ENCODE results near the gene DGKD. TPM values are rescaled to one million over a fixed set of nuclear protein-coding genes. Genes with fewer than 3 reads are reported as not detected.

DGKD gene
- total and polyA plus RNA-seq, 7 experiments from 2014 or later = 25.8 to 252 (median 206) TPM

DNA sequence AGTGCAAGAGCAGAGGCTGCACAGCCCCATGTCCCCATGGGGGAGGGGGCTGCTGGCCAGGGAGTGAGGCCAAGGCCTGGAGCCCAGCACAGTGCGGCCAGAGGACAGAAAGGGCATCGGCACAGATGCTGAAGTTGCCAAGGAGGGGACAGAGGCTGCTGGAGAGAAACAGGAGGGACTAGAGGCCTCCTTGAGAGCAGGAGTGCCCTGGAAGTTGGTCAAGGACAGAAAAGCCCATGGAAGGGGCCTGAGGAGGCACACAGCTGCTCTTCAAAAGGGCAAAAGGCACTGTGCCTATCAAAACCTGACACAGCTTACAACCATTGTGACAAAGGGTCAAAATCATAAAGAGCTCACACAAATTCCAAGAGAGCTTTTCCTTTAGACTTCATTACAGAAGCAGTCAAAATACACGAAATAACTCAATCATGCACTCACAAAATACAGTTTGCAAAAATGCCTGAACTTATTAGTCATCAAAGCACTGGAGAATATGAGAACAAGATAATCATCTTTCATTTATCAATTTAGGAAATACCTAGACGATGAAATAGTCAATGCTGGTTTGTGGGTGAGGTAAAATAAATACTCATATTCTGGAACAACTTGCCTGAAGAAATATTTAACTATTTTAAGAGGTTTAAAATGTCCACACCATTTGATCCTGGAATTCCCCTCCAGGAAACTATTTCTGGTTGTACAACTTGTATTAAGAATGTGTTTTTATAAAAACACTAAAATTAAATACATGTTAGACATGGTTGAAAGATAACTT, 132.7 kb downstream of the DGKD start:
- ChIA-PET CTCF (interaction anchor here (0.5 kb wide), 1 partner anchor 198 kb away, joined by 3 read pairs; no protein-coding TSS in a partner anchor), POLR2A (no interaction called here)
- Histone ChIP-seq H3K9me3 (ENCODE audit: control insufficient read depth in 2 of 3, low read length in 3 of 3) (no peaks in the 10 kb centered on the region), H3K36me3 (ENCODE audit: control insufficient read depth in 2 of 3, insufficient read depth in 3 of 3, low read length in 3 of 3) (peaks cover 4 to 64% (median 14%) of the 10 kb centered on the region in 3 experiments), H3K27me3 (ENCODE audit: control insufficient read depth in 2 of 2, insufficient read depth in 2 of 2, low read length in 2 of 2) (no peaks in the 10 kb centered on the region), H3K4me1 (ENCODE audit: control insufficient read depth in 2 of 2, insufficient read depth in 2 of 2, low read length in 2 of 2) (no peaks in the 10 kb centered on the region), H3K27ac (ENCODE audit: low read depth, low read length) (no peak overlapping the region), H3K4me3 (ENCODE audit: low read length) (no peak overlapping the region)
- Mint-ChIP-seq H3K4me1 (peaks cover 0 to 2% (median 0%) of the 10 kb centered on the region in 7 donors), H3K36me3 (peaks cover 0 to 57% (median 18%) of the 10 kb centered on the region in 5 donors), H3K27me3 (no peaks in the 10 kb centered on the region), H3K27ac (peak overlapping the region in 2 of 9 donors; percentile 3 to 52), H3K9me3 (peaks cover 0 to 1% (median 0%) of the 10 kb centered on the region in 11 donors), H3K4me3 (no peak overlapping the region)
- ATAC-seq = no peak
- intact Hi-C loops (cut with micrococcal nuclease) = no loop called here
- DNase-seq = no peak

- no peaks in the 10 kb centered on the region for H3K27me3 ChIP-seq (ENCODE audit: control insufficient read depth in 2 of 2, insufficient read depth in 2 of 2, low read length in 2 of 2)
- Mint-ChIP-seq H3K9me3 (peaks cover 0 to 1% (median 0%) of the 10 kb centered on the region in 11 donors), H3K27me3 (no peaks in the 10 kb centered on the region), H3K4me3 (no peak overlapping the region), H3K4me1 (peaks cover 0 to under 1% (median 0%) of the 10 kb centered on the region in 7 donors), H3K36me3 (peaks cover 0 to 56% (median 13%) of the 10 kb centered on the region in 5 donors), H3K27ac (peak overlapping the region in 1 of 9 donors; percentile 14)
- no peak overlapping the region for H3K27ac ChIP-seq (ENCODE audit: low read depth, low read length)
- CTCF ChIA-PET = no interaction called here
- no peak overlapping the region for H3K4me3 ChIP-seq (ENCODE audit: low read length)
- DNase-seq (no peak), ATAC-seq (no peak)
- intact Hi-C loops (cut with micrococcal nuclease) = no loop called here
- H3K4me1 ChIP-seq (ENCODE audit: control insufficient read depth in 2 of 2, insufficient read depth in 2 of 2, low read length in 2 of 2) = no peaks in the 10 kb centered on the region
- POLR2A ChIA-PET = interaction anchor here (0.7 kb wide), 1 partner anchor 20 kb away, joined by 3 read pairs; no protein-coding TSS in a partner anchor
- H3K9me3 ChIP-seq (ENCODE audit: control insufficient read depth in 2 of 3, low read length in 3 of 3) = no peaks in the 10 kb centered on the region
- peaks cover 4 to 59% (median 10%) of the 10 kb centered on the region in 3 experiments for H3K36me3 ChIP-seq (ENCODE audit: control insufficient read depth in 2 of 3, insufficient read depth in 3 of 3, low read length in 3 of 3)
Measured at GRCh38 chr2:233487748-233488345, 133.6 kb downstream of the DGKD start.

- Mint-ChIP-seq H3K9me3 (peaks cover 0 to 1% (median 0%) of the 10 kb centered on the region in 11 donors), H3K27me3 (no peaks in the 10 kb centered on the region), H3K27ac (no peak overlapping the region), H3K4me1 (no peaks in the 10 kb centered on the region), H3K36me3 (peaks cover 0 to 54% (median 14%) of the 10 kb centered on the region in 5 donors), H3K4me3 (no peak overlapping the region)
- no peaks in the 10 kb centered on the region for H3K27me3 ChIP-seq (ENCODE audit: control insufficient read depth in 2 of 2, insufficient read depth in 2 of 2, low read length in 2 of 2)
- no peaks in the 10 kb centered on the region for H3K9me3 ChIP-seq (ENCODE audit: control insufficient read depth in 2 of 3, low read length in 3 of 3)
- H3K4me3 ChIP-seq (ENCODE audit: low read length) = no peak overlapping the region
- DNase-seq (no peak), ATAC-seq (no peak)
- intact Hi-C loops (cut with micrococcal nuclease) = no loop called here
- H3K36me3 ChIP-seq (ENCODE audit: control insufficient read depth in 2 of 3, insufficient read depth in 3 of 3, low read length in 3 of 3) = peaks cover 4 to 48% (median 8%) of the 10 kb centered on the region in 3 experiments
- ChIA-PET POLR2A (no interaction called here), CTCF (no interaction called here)
- H3K4me1 ChIP-seq (ENCODE audit: control insufficient read depth in 2 of 2, insufficient read depth in 2 of 2, low read length in 2 of 2) = no peaks in the 10 kb centered on the region
- no peak overlapping the region for H3K27ac ChIP-seq (ENCODE audit: low read depth, low read length)
Measured at GRCh38 chr2:233489143-233489542, 134.8 kb downstream of the DGKD start.

- peaks cover 0 to 1% (median 0%) of the 10 kb centered on the region in 11 donors for H3K9me3 Mint-ChIP-seq
- H3K27ac ChIP-seq (ENCODE audit: low read depth, low read length) = no peak overlapping the region
- intact Hi-C loops (cut with micrococcal nuclease) = no loop called here
- no peaks in the 10 kb centered on the region for H3K9me3 ChIP-seq (ENCODE audit: control insufficient read depth in 2 of 3, low read length in 3 of 3)
- H3K27me3 ChIP-seq (ENCODE audit: control insufficient read depth in 2 of 2, insufficient read depth in 2 of 2, low read length in 2 of 2) = no peaks in the 10 kb centered on the region
- H3K36me3 Mint-ChIP-seq = peaks cover 0 to 51% (median 14%) of the 10 kb centered on the region in 5 donors
- ATAC-seq (no peak), DNase-seq (no peak)
- H3K4me3 Mint-ChIP-seq = no peak overlapping the region
- no peak overlapping the region for H3K4me3 ChIP-seq (ENCODE audit: low read length)
- H3K27me3 Mint-ChIP-seq = no peaks in the 10 kb centered on the region
- no peak overlapping the region for H3K27ac Mint-ChIP-seq
- H3K4me1 ChIP-seq (ENCODE audit: control insufficient read depth in 2 of 2, insufficient read depth in 2 of 2, low read length in 2 of 2) = no peaks in the 10 kb centered on the region
- CTCF ChIA-PET = no interaction called here
- POLR2A ChIA-PET = no interaction called here
- H3K4me1 Mint-ChIP-seq = no peaks in the 10 kb centered on the region
- H3K36me3 ChIP-seq (ENCODE audit: control insufficient read depth in 2 of 3, insufficient read depth in 3 of 3, low read length in 3 of 3) = peaks cover 4 to 46% (median 8%) of the 10 kb centered on the region in 3 experiments
Measured at GRCh38 chr2:233489666-233490065, 135.4 kb downstream of the DGKD start.

GRCh38 chr2:233490831-233491230, 136.5 kb downstream of the DGKD start:
- Histone ChIP-seq H3K27ac (ENCODE audit: low read depth, low read length) (no peak overlapping the region), H3K4me3 (ENCODE audit: low read length) (no peak overlapping the region), H3K36me3 (ENCODE audit: control insufficient read depth in 2 of 3, insufficient read depth in 3 of 3, low read length in 3 of 3) (peaks cover 0 to 39% (median 4%) of the 10 kb centered on the region in 3 experiments), H3K27me3 (ENCODE audit: control insufficient read depth in 2 of 2, insufficient read depth in 2 of 2, low read length in 2 of 2) (no peaks in the 10 kb centered on the region), H3K4me1 (ENCODE audit: control insufficient read depth in 2 of 2, insufficient read depth in 2 of 2, low read length in 2 of 2) (no peaks in the 10 kb centered on the region), H3K9me3 (ENCODE audit: control insufficient read depth in 2 of 3, low read length in 3 of 3) (no peaks in the 10 kb centered on the region)
- intact Hi-C loops (cut with micrococcal nuclease) = no loop called here
- ChIA-PET POLR2A (no interaction called here), CTCF (no interaction called here)
- DNase-seq = no peak
- Mint-ChIP-seq H3K4me3 (no peak overlapping the region), H3K9me3 (peaks cover 0 to 1% (median 0%) of the 10 kb centered on the region in 11 donors), H3K27me3 (no peaks in the 10 kb centered on the region), H3K4me1 (no peaks in the 10 kb centered on the region), H3K36me3 (peaks cover 0 to 48% (median 10%) of the 10 kb centered on the region in 5 donors), H3K27ac (peak overlapping the region in 1 of 9 donors; percentile 13)
- no peak for ATAC-seq

GRCh38 chr2:233491326-233491725, 137.0 kb downstream of the DGKD start:
- Histone ChIP-seq H3K4me1 (ENCODE audit: control insufficient read depth in 2 of 2, insufficient read depth in 2 of 2, low read length in 2 of 2) (no peaks in the 10 kb centered on the region), H3K36me3 (ENCODE audit: control insufficient read depth in 2 of 3, insufficient read depth in 3 of 3, low read length in 3 of 3) (peaks cover 0 to 41% (median 4%) of the 10 kb centered on the region in 3 experiments), H3K4me3 (ENCODE audit: low read length) (no peak overlapping the region), H3K9me3 (ENCODE audit: control insufficient read depth in 2 of 3, low read length in 3 of 3) (no peaks in the 10 kb centered on the region), H3K27ac (ENCODE audit: low read depth, low read length) (no peak overlapping the region), H3K27me3 (ENCODE audit: control insufficient read depth in 2 of 2, insufficient read depth in 2 of 2, low read length in 2 of 2) (no peaks in the 10 kb centered on the region)
- ATAC-seq (no peak), DNase-seq (no peak)
- Mint-ChIP-seq H3K4me3 (no peak overlapping the region), H3K36me3 (peaks cover 0 to 47% (median 12%) of the 10 kb centered on the region in 5 donors), H3K27me3 (no peaks in the 10 kb centered on the region), H3K27ac (no peak overlapping the region), H3K9me3 (peaks cover 0 to under 1% (median 0%) of the 10 kb centered on the region in 11 donors), H3K4me1 (no peaks in the 10 kb centered on the region)
- ChIA-PET POLR2A (no interaction called here), CTCF (no interaction called here)
- intact Hi-C loops (cut with micrococcal nuclease) = no loop called here

All from naive thymus-derived CD4-positive, alpha-beta T cell (primary cell).